GM12878 (cell line): ENCODE results near the gene SDCCAG8. TPM values are rescaled to one million over a fixed set of nuclear protein-coding genes. Genes with fewer than 3 reads are reported as not detected.

ENCODE experiments used
- ATAC-seq: fragments of 200-7000 bp; cut with Tn5 transposase; 3 replicates; pipeline ENCODE4 v1.9.1; 2020; ENCODE audit warnings: mild to moderate bottlenecking, moderate library complexity
- BruUV-seq: library from RNA; stranded (reverse); fragments of 400-500 nt; replicated peaks from 2 replicates; lab custom pipeline; 2021; lab: Mats Ljungman, UMichigan
- CTCF ChIA-PET: fragments of 300-600 bp; sonication (Branson Sonifier 250); formaldehyde crosslinking; extraction: SDS; loops from one replicate; lab custom pipeline; 2021; ENCODE audit warnings: inconsistent platforms; lab: Yijun Ruan, JAX
- POLR2A ChIA-PET: fragments of 350-600 bp; formaldehyde crosslinking; extraction: SDS; loops from one replicate; lab custom pipeline; 2021; ENCODE audit warnings: inconsistent platforms; lab: Charles Lee
- RAD21 ChIA-PET: fragments of 300-600 bp; sonication (Branson Sonifier 250); formaldehyde crosslinking; loops from one replicate; lab custom pipeline; 2023; ENCODE audit warnings: antibody characterized with exemption; ENCODE audit not compliant: unreplicated experiment; lab: Charles Lee
- SMC1A ChIA-PET: fragments of 300-600 bp; sonication (Branson Sonifier 250); formaldehyde crosslinking; loops from one replicate; lab custom pipeline; 2023; ENCODE audit not compliant: unreplicated experiment, uncharacterized antibody; lab: Charles Lee
- DNase-seq: peaks from one replicate; pipeline ENCODE4 v3.0.0-alpha.2; 2011; ENCODE audit warnings: low read depth, low spot score
- FAIRE-seq: peaks from 3 replicates; lab custom pipeline; 2011; peaks lifted over from hg19 to GRCh38; lab: Jason Lieb, UNC
- H2AFZ ChIP-seq: 2 replicates; pipeline ENCODE4 v1.6.0; 2011; ENCODE audit warnings: low read depth, low read length, control low read depth; ENCODE audit not compliant: control insufficient read depth
- H3K27ac ChIP-seq: 2 replicates; pipeline ENCODE4 v1.5.1; 2011; ENCODE audit warnings: control low read depth; ENCODE audit not compliant: control insufficient read depth, insufficient read depth
- H3K27me3 ChIP-seq, 2 experiments: replicated peaks in 1 of 2; 2 replicates each; pipeline versions ENCODE4 v1.6.0 to v1.6.1; 2011; ENCODE audit warnings: low read length in 1 of 2; ENCODE audit not compliant: control insufficient read depth in 2 of 2, insufficient read depth in 2 of 2
- H3K36me3 ChIP-seq, 2 experiments: 2 replicates each; pipeline ENCODE4 v1.5.1; 2011; ENCODE audit warnings: low read length in 1 of 2; ENCODE audit not compliant: control insufficient read depth in 2 of 2, insufficient read depth in 2 of 2
- H3K4me1 ChIP-seq: 2 replicates; pipeline ENCODE4 v1.6.1; 2011; ENCODE audit warnings: mild to moderate bottlenecking, low read length, moderate library complexity, mixed read lengths; ENCODE audit not compliant: control insufficient read depth, insufficient read depth
- H3K4me2 ChIP-seq: 2 replicates; pipeline ENCODE4 v1.6.0; 2011; ENCODE audit warnings: control low read depth; ENCODE audit not compliant: control insufficient read depth, insufficient read depth
- H3K4me3 ChIP-seq: fragments of 200-600 bp; sonication (generic); 2 replicates; pipeline ENCODE4 v1.5.1; 2016
- H3K79me2 ChIP-seq: 2 replicates; pipeline ENCODE4 v1.6.0; 2011; ENCODE audit warnings: low read length; ENCODE audit not compliant: control insufficient read depth, insufficient read depth
- H3K9ac ChIP-seq: 2 replicates; pipeline ENCODE4 v1.8.0; 2011; ENCODE audit warnings: low read length, control low read depth, mixed read lengths; ENCODE audit not compliant: control insufficient read depth, insufficient read depth
- H3K9me3 ChIP-seq: replicated peaks from 3 replicates; pipeline ENCODE4 v1.5.1; 2011; ENCODE audit warnings: mild to moderate bottlenecking, low read length; ENCODE audit not compliant: control insufficient read depth, insufficient read depth
- H4K20me1 ChIP-seq: 2 replicates; pipeline ENCODE4 v1.6.0; 2011; ENCODE audit not compliant: control insufficient read depth, insufficient read depth
- CBX5 ChIP-seq: sonication (generic); IDR thresholded peaks from 2 replicates; pipeline ENCODE4 v1.6.1; 2016; ENCODE audit warnings: low read depth, moderate library complexity, mild to moderate bottlenecking, inconsistent platforms
- FOS ChIP-seq: IDR thresholded peaks from 3 replicates; pipeline ENCODE4 v1.6.1; 2011; ENCODE audit warnings: borderline replicate concordance; ENCODE audit not compliant: insufficient read length; ENCODE audit errors: extremely low read depth
- FOXK2 ChIP-seq: fragments of 450-650 bp; IDR thresholded peaks from 2 replicates; pipeline ENCODE4 v1.6.1; 2017; ENCODE audit warnings: mild to moderate bottlenecking, moderate library complexity
- KDM1A ChIP-seq: fragments of 200-600 bp; sonication (generic); IDR thresholded peaks from 2 replicates; pipeline ENCODE4 v1.6.1; 2016; ENCODE audit warnings: borderline replicate concordance
- NBN ChIP-seq: fragments of 450-650 bp; IDR thresholded peaks from 2 replicates; pipeline ENCODE4 v1.6.1; 2016
- POU2F2 ChIP-seq: IDR thresholded peaks from 3 replicates; pipeline ENCODE4 v1.6.1; 2011; ENCODE audit warnings: low read depth, mild to moderate bottlenecking, low read length, borderline replicate concordance
- RAD51 ChIP-seq: fragments of 450-650 bp; IDR thresholded peaks from 2 replicates; pipeline ENCODE4 v1.6.1; 2016; ENCODE audit warnings: moderate library complexity, mild to moderate bottlenecking, inconsistent platforms
- RUNX3 ChIP-seq: IDR thresholded peaks from 2 replicates; pipeline ENCODE4 v1.6.1; 2012; ENCODE audit warnings: low read length, inconsistent platforms
- SMC3 ChIP-seq: IDR thresholded peaks from 2 replicates; pipeline ENCODE4 v1.6.1; 2011; ENCODE audit warnings: low read length, improper control_type of control experiment, borderline replicate concordance
- SREBF1 ChIP-seq: IDR thresholded peaks from 2 replicates; pipeline ENCODE4 v1.6.1; 2012; ENCODE audit warnings: mild to moderate bottlenecking, low read length
- STAT3 ChIP-seq: IDR thresholded peaks from 2 replicates; pipeline ENCODE4 v1.6.1; 2011; ENCODE audit warnings: low read depth, low read length, improper control_type of control experiment
- SUPT20H ChIP-seq: IDR thresholded peaks from 2 replicates; pipeline ENCODE4 v1.6.1; 2011; ENCODE audit warnings: low read depth, mild to moderate bottlenecking, low read length, moderate library complexity, borderline replicate concordance; ENCODE audit not compliant: control insufficient read depth
- TAF1 ChIP-seq: IDR thresholded peaks from 2 replicates; pipeline ENCODE4 v1.6.1; 2011; ENCODE audit warnings: mild to moderate bottlenecking, low read depth, low read length, borderline replicate concordance
- TCF12 ChIP-seq: IDR thresholded peaks from 2 replicates; pipeline ENCODE4 v1.6.1; 2011; ENCODE audit warnings: low read depth, mild to moderate bottlenecking, low read length
- WGBS: methylation state at CpG from one replicate; pipeline ENCODE4 v1.1.6; 2016; ENCODE audit warnings: low lambda C conversion rate; ENCODE audit not compliant: insufficient replicate concordance, insufficient coverage; ENCODE audit errors: missing lambda C conversion rate; 5-methylcytosine and 5-hydroxymethylcytosine counted together
- in situ Hi-C: fragments of 300-500 bp; cut with MboI; formaldehyde crosslinking; loops from 9 replicates; pipeline ENCODE4 v1.14.3; 2018; ENCODE audit warnings: mixed read lengths
- intact Hi-C: fragments of 100-400 bp; cut with micrococcal nuclease; formaldehyde crosslinking; loops from one replicate; pipeline ENCODE4 v1.14.2; 2022; ENCODE audit not compliant: unreplicated experiment
- polyA plus RNA-seq, 11 experiments: library from polyadenylated mRNA; depleted of rRNA in 4 of 11; unstranded in 6 of 11; stranded (reverse) in 5 of 11; fragments of >200 nt; fragmentation: Nextera tagmentation in 4 of 11; fragmentation: Illumina TruSeq in 1 of 11; extraction: Ambion mirVana in 4 of 11; extraction: Trizol in 1 of 11; gene quantifications; 1 replicate in 1 of 11; 2 replicates in 10 of 11; pipeline versions ENCODE4 v1.2.1 to v1.2.3, GENCODE V29; 2011 to 2016; ENCODE audit warnings: inconsistent platforms in 2 of 11, missing spikeins in 2 of 11, low read depth in 1 of 11
- total RNA-seq, 4 experiments: library from RNA; depleted of rRNA in 3 of 4; stranded (reverse); fragments of >200 nt in 3 of 4; fragmentation: Illumina TruSeq in 1 of 4; extraction: Trizol in 1 of 4; gene quantifications; 2 replicates each; pipeline versions ENCODE4 v1.2.1 to v1.2.3, GENCODE V29; 2013 to 2021
- TF ChIP-seq, protein P1 (sequence below): IDR thresholded peaks from 2 replicates; pipeline ENCODE4 v1.6.1; 2011; ENCODE audit warnings: mild to moderate bottlenecking, low read depth, low read length, moderate library complexity; ENCODE audit not compliant: insufficient replicate concordance
- TF ChIP-seq, protein P2 (sequence below): fragments of 450-650 bp; conservative IDR thresholded peaks from 2 replicates; pipeline ENCODE4 v1.6.1; 2017; ENCODE audit warnings: mild to moderate bottlenecking, moderate library complexity

Gene SDCCAG8
- total and polyA plus RNA-seq, 10 of the 15 experiments (the other 5 are each of a cell fraction or from before 2014, with no cell fraction given), result 15.0 to 25.6 (median 20.6) TPM

DNA sequence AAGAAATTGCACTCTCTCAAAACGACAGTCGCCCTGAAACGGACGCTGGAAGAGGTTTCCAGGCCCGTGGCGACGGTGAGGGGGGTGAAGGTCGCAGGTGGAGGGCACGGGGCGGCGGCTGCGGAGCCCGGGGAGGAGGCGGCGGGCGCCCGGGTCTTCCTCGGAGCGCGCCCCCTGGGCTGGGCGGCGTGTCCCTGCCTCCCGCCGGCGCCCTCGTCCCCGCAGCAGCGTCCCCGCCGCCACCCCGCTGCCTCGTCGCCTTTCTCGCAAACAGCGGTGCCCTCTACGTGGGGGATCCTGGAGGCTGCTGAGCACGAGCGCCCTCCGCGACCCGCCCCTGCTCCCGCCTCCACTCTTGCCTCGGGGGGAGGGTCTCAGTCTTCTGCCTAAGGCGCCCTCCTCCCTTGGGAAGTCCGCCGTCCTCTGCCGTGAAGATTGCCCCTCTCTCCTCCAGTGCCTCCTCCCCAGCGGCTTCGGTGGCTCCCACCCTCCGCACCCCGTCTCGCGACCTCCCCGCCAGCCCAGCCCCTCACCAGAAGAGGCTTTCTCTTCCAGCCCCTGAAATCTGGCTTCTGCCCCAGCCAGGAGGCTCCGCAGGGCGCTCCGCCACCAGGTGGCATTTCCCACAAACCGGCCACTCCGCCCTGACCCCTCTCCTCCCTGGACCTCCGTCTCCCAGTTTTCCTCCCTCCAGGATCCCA is 227.4 kb downstream of the SDCCAG8 start:
- Histone ChIP-seq H2AFZ (no peak overlapping the region; the same call in 1 of the 2 replicates), H3K4me1 (peaks cover 4% of the 10 kb centered on the region; the same call in 1 of the 2 replicates), H3K4me3 (0 out of 2 replicates have a peak overlapping the region, but pooled peaks have one; percentile 27), H3K9ac (no peak overlapping the region)
- intact Hi-C loops, result no loop called here
- no TSS peak for BruUV-seq
- 23% methylated on average over 49 of the region's 60 CpGs for WGBS
- SMC1A ChIA-PET, result no interaction called here
- no peak for FAIRE-seq
- TF ChIP-seq, protein P1, sequence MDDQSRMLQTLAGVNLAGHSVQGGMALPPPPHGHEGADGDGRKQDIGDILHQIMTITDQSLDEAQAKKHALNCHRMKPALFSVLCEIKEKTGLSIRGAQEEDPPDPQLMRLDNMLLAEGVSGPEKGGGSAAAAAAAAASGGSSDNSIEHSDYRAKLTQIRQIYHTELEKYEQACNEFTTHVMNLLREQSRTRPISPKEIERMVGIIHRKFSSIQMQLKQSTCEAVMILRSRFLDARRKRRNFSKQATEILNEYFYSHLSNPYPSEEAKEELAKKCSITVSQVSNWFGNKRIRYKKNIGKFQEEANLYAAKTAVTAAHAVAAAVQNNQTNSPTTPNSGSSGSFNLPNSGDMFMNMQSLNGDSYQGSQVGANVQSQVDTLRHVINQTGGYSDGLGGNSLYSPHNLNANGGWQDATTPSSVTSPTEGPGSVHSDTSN, result no peak
- TF ChIP-seq STAT3, result no peak
- no peak for TF ChIP-seq FOXK2
- TF ChIP-seq RUNX3, result no peak
- TF ChIP-seq SUPT20H, result no peak
- TF ChIP-seq, all 136 proteins: peak for 0
- Histone ChIP-seq H3K27ac (no peak overlapping the region), H3K79me2 (no peaks in the 10 kb centered on the region), H4K20me1 (no peaks in the 10 kb centered on the region), H3K9me3 (no peaks in the 10 kb centered on the region), H3K27me3 (no peaks in the 10 kb centered on the region; a peak in 2 of 4 replicates), H3K4me2 (peak overlapping the region; percentile 63; the same call in 1 of the 2 replicates), H3K36me3 (no peaks in the 10 kb centered on the region)
- no peak for DNase-seq
- ChIA-PET RAD21 (no interaction called here), CTCF (no interaction called here), POLR2A (no interaction called here)
- ATAC-seq, result no peak; the same call in 2 of the 3 replicates
- in situ Hi-C loops, result no loop called here

DNA sequence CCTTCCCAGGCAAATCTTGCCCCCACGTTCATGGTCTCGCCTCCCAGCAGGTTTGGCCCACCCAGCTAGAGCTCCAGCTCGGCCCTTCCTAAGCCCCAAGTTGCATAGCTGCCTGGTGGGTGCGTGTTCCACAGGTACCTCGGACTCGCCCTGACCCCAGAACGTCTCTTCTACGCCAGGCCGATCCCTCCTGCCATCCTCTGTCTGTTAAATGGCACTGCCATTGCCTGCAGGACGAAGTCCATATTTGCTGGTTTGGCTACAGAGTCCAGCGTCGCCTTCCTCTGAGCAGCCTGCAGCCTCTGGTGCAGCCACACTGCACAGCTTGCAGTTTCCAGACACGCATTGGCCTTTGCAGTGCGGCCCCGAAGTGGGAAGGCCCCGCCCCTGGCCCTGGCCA is 228.1 kb downstream of the SDCCAG8 start:
- ChIA-PET CTCF (no interaction called here), POLR2A (no interaction called here), RAD21 (no interaction called here), SMC1A (no interaction called here)
- no peaks in the 10 kb centered on the region for H4K20me1 ChIP-seq
- no peak for DNase-seq
- no peak for ATAC-seq
- no peak overlapping the region for H3K4me3 ChIP-seq
- H3K79me2 ChIP-seq, result no peaks in the 10 kb centered on the region
- FAIRE-seq, result no peak
- H3K36me3 ChIP-seq, result no peaks in the 10 kb centered on the region
- no peak overlapping the region for H2AFZ ChIP-seq
- H3K9ac ChIP-seq, result no peak overlapping the region
- intact Hi-C loops (no loop called here), in situ Hi-C loops (no loop called here)
- H3K27ac ChIP-seq, result no peak overlapping the region
- no peaks in the 10 kb centered on the region; a peak in 2 of 4 replicates for H3K27me3 ChIP-seq
- WGBS, result 93% methylated on average over 16 of the region's 16 CpGs
- no peak overlapping the region for H3K4me2 ChIP-seq
- BruUV-seq, result no TSS peak
- H3K4me1 ChIP-seq, result peaks cover 4% of the 10 kb centered on the region; the same call in 1 of the 2 replicates
- no peaks in the 10 kb centered on the region for H3K9me3 ChIP-seq
- TF ChIP-seq TCF12 (no peak), KDM1A (no peak), TAF1 (no peak), POU2F2 (no peak), SMC3 (no peak), NBN (no peak), FOS (no peak), SREBF1 (no peak), RAD51 (no peak), CBX5 (no peak)
- TF ChIP-seq, protein P2, sequence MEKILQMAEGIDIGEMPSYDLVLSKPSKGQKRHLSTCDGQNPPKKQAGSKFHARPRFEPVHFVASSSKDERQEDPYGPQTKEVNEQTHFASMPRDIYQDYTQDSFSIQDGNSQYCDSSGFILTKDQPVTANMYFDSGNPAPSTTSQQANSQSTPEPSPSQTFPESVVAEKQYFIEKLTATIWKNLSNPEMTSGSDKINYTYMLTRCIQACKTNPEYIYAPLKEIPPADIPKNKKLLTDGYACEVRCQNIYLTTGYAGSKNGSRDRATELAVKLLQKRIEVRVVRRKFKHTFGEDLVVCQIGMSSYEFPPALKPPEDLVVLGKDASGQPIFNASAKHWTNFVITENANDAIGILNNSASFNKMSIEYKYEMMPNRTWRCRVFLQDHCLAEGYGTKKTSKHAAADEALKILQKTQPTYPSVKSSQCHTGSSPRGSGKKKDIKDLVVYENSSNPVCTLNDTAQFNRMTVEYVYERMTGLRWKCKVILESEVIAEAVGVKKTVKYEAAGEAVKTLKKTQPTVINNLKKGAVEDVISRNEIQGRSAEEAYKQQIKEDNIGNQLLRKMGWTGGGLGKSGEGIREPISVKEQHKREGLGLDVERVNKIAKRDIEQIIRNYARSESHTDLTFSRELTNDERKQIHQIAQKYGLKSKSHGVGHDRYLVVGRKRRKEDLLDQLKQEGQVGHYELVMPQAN, result no peak
